ENCODE results near the gene GNG7. TPM values are rescaled to one million over a fixed set of nuclear protein-coding genes. Genes with fewer than 3 reads are reported as not detected.

The GNG7 gene
- polyA plus RNA-seq, 1 of the 3 experiments (the other 2 are of a cell fraction), result 2.2 TPM

- 94% methylated on average over 3 of the region's 3 CpGs for WGBS (ENCODE audit: low lambda C conversion rate)
- Histone ChIP-seq H3K9me2 (no peaks in the 10 kb centered on the region), H3K9me3 (no peaks in the 10 kb centered on the region), H3K9ac (no peak overlapping the region), H3K27me3 (ENCODE audit: insufficient read depth) (no peaks in the 10 kb centered on the region), H3K36me3 (replicated peaks in 1 of 2; ENCODE audit: control insufficient read depth in 1 of 2, insufficient read depth in 2 of 2, low read length in 1 of 2) (no peaks in the 10 kb centered on the region), H3K27ac (ENCODE audit: low read depth in 2 of 2, low read length in 1 of 2) (no peak overlapping the region), H2AFZ (ENCODE audit: low read depth) (no peak overlapping the region), H3K4me1 (ENCODE audit: control insufficient read depth in 1 of 2, insufficient read depth in 2 of 2, low read depth in 1 of 2, low read length in 1 of 2) (no peaks in the 10 kb centered on the region), H3K79me2 (ENCODE audit: insufficient read depth) (no peaks in the 10 kb centered on the region), H3F3A (replicated peaks; ENCODE audit: insufficient read depth) (peaks cover 6% of the 10 kb centered on the region), H4K20me1 (ENCODE audit: insufficient read depth) (no peaks in the 10 kb centered on the region), H3K4me3 (ENCODE audit: low read depth in 2 of 2, low read length in 1 of 2) (no peak overlapping the region), H3K4me2 (no peak overlapping the region)
- no peak for TF ChIP-seq IRF3 (IDR thresholded peaks at IDR 0.05; ENCODE audit: low read depth, low read length)
- no peak for TF ChIP-seq GABPA (IDR thresholded peaks at IDR 0.05; ENCODE audit: low read depth)
- no peak for TF ChIP-seq GATA2 (CRISPR knock-in tag; IDR thresholded peaks at IDR 0.05)
- no peak for TF ChIP-seq MEF2A (IDR thresholded peaks at IDR 0.05; ENCODE audit: borderline replicate concordance, low read depth)
- no peak for TF ChIP-seq YY1 (IDR thresholded peaks at IDR 0.05; ENCODE audit: low read depth)
- TF ChIP-seq EP300 (IDR thresholded peaks at IDR 0.05; ENCODE audit: borderline replicate concordance in 1 of 2, low read depth in 1 of 2, low read length in 1 of 2), result no peak
- no peak for TF ChIP-seq SMC3 (IDR thresholded peaks at IDR 0.05; ENCODE audit: low read depth, low read length)
- TF ChIP-seq USF2 (IDR thresholded peaks at IDR 0.05; ENCODE audit: borderline replicate concordance, low read depth, low read length), result no peak
- TF ChIP-seq ZBTB33 (IDR thresholded peaks at IDR 0.05; ENCODE audit: borderline replicate concordance, low read depth), result no peak
- no peak for TF ChIP-seq CTCF (IDR thresholded peaks at IDR 0.05)
- no peak for TF ChIP-seq SIN3A (IDR thresholded peaks at IDR 0.05; ENCODE audit: borderline replicate concordance, low read depth, low read length)
- no peak for TF ChIP-seq EZH2phosphoT487 (IDR thresholded peaks at IDR 0.05; ENCODE audit: borderline replicate concordance, low read depth)
- no peak for TF ChIP-seq POLR2AphosphoS5 (IDR thresholded peaks at IDR 0.05; ENCODE audit: low read depth, low read length)
- TF ChIP-seq RCOR1 (IDR thresholded peaks at IDR 0.05; ENCODE audit: low read length), result no peak
- TF ChIP-seq PBX3 (IDR thresholded peaks at IDR 0.05), result no peak
- no peak for TF ChIP-seq FOXJ3 (CRISPR knock-in tag; IDR thresholded peaks at IDR 0.05)
- TF ChIP-seq RFX5 (IDR thresholded peaks at IDR 0.05; ENCODE audit: low read length), result no peak
- POLR2A ChIA-PET, result no interaction called here
- CTCF ChIA-PET, result interaction anchor here (1.1 to 5.6 kb wide), 3 partner anchors 12 to 24 kb away, joined by 3 to 35 read pairs (median 5); no protein-coding TSS in a partner anchor
- no peak for DNase-seq
These were observed 110.8 kb downstream of the GNG7 start for GRCh38 chr19:2591537-2592291.
